ENCODE results near the gene RABL6.
"Not testable (repeated sequence)": the region's sequence is repeated elsewhere in the genome, so short reads cannot be mapped to it uniquely, and the experiment has no call there.

RABL6 gene

GRCh38 chr9:136791516-136792276 lies 16.1 kb upstream of the RABL6 start:
- peak overlapping the region; percentile 92 for H3K9ac ChIP-seq (ENCODE audit: low read depth, low read length)
- peak overlapping the region; percentile 100 for H3K4me2 ChIP-seq (ENCODE audit: low read length)
- H3K4me1 ChIP-seq (ENCODE audit: control insufficient read depth, insufficient read depth, low read length): peaks cover 12% of the 10 kb centered on the region
- H3K9me3 ChIP-seq (replicated peaks; ENCODE audit: low read length): no peaks in the 10 kb centered on the region
- H3K4me3 ChIP-seq (ENCODE audit: low read length): peak overlapping the region; percentile 99
- H3K27me3 ChIP-seq (ENCODE audit: control insufficient read depth, insufficient read depth, low read length): peaks cover 11% of the 10 kb centered on the region
- H3K36me3 ChIP-seq (ENCODE audit: insufficient read depth, low read length): no peaks in the 10 kb centered on the region

GRCh38 chr9:136792321-136793085 lies 15.2 kb upstream of the RABL6 start:
- Histone ChIP-seq H3K4me1 (ENCODE audit: control insufficient read depth, insufficient read depth, low read length) (peaks cover 12% of the 10 kb centered on the region), H3K4me3 (ENCODE audit: low read length) (peak overlapping the region; percentile 99), H3K27me3 (ENCODE audit: control insufficient read depth, insufficient read depth, low read length) (peaks cover 12% of the 10 kb centered on the region), H3K36me3 (ENCODE audit: insufficient read depth, low read length) (no peaks in the 10 kb centered on the region), H3K9me3 (replicated peaks; ENCODE audit: low read length) (no peaks in the 10 kb centered on the region), H3K9ac (ENCODE audit: low read depth, low read length) (peak overlapping the region; percentile 92), H3K4me2 (ENCODE audit: low read length) (peak overlapping the region; percentile 100)

GRCh38 chr9:136793086-136793946 lies 14.4 kb upstream of the RABL6 start:
- Histone ChIP-seq H3K4me3 (ENCODE audit: low read length) (no peak overlapping the region), H3K9ac (ENCODE audit: low read depth, low read length) (no peak overlapping the region), H3K36me3 (ENCODE audit: insufficient read depth, low read length) (no peaks in the 10 kb centered on the region), H3K4me2 (ENCODE audit: low read length) (no peak overlapping the region), H3K27me3 (ENCODE audit: control insufficient read depth, insufficient read depth, low read length) (peaks cover 15% of the 10 kb centered on the region), H3K9me3 (replicated peaks; ENCODE audit: low read length) (no peaks in the 10 kb centered on the region), H3K4me1 (ENCODE audit: control insufficient read depth, insufficient read depth, low read length) (peaks cover 12% of the 10 kb centered on the region)

GRCh38 chr9:136794281-136794999 lies 13.3 kb upstream of the RABL6 start:
- H3K27me3 ChIP-seq (ENCODE audit: control insufficient read depth, insufficient read depth, low read length): peaks cover 24% of the 10 kb centered on the region
- H3K4me1 ChIP-seq (ENCODE audit: control insufficient read depth, insufficient read depth, low read length): peaks cover 12% of the 10 kb centered on the region
- H3K36me3 ChIP-seq (ENCODE audit: insufficient read depth, low read length): no peaks in the 10 kb centered on the region
- no peak overlapping the region for H3K9ac ChIP-seq (ENCODE audit: low read depth, low read length)
- no peaks in the 10 kb centered on the region for H3K9me3 ChIP-seq (replicated peaks; ENCODE audit: low read length)
- no peak overlapping the region for H3K4me3 ChIP-seq (ENCODE audit: low read length)
- no peak overlapping the region for H3K4me2 ChIP-seq (ENCODE audit: low read length)

- H3K4me2 ChIP-seq (ENCODE audit: low read length): no peak overlapping the region
- no peaks in the 10 kb centered on the region for H3K36me3 ChIP-seq (ENCODE audit: insufficient read depth, low read length)
- no peak overlapping the region for H3K9ac ChIP-seq (ENCODE audit: low read depth, low read length)
- H3K27me3 ChIP-seq (ENCODE audit: control insufficient read depth, insufficient read depth, low read length): peaks cover 28% of the 10 kb centered on the region
- no peak overlapping the region for H3K4me3 ChIP-seq (ENCODE audit: low read length)
- peaks cover 17% of the 10 kb centered on the region for H3K4me1 ChIP-seq (ENCODE audit: control insufficient read depth, insufficient read depth, low read length)
- H3K9me3 ChIP-seq (replicated peaks; ENCODE audit: low read length): no peaks in the 10 kb centered on the region
Observed at GRCh38 chr9:136795000-136795348, 12.8 kb upstream of the RABL6 start.

- Histone ChIP-seq H3K4me2 (ENCODE audit: low read length) (no peak within 1 kb of the TSS), H3K36me3 (ENCODE audit: insufficient read depth, low read length) (no peaks in the 10 kb centered on the region), H3K4me3 (ENCODE audit: low read length) (no peak within 1 kb of the TSS), H3K27me3 (ENCODE audit: control insufficient read depth, insufficient read depth, low read length) (peaks cover 39% of the 10 kb centered on the region), H3K9me3 (replicated peaks; ENCODE audit: low read length) (no peaks in the 10 kb centered on the region), H3K9ac (ENCODE audit: low read depth, low read length) (no peak within 1 kb of the TSS), H3K4me1 (ENCODE audit: control insufficient read depth, insufficient read depth, low read length) (peaks cover 10% of the 10 kb centered on the region)
Observed at GRCh38 chr9:136796238-136796774, 11.4 kb upstream of the RABL6 start, which contains the start of gene CCDC183. CCDC183 (plus strand) TSS chr9:136796338; CDS start chr9:136796398, 60 bp downstream.

GRCh38 chr9:136796775-136797347 lies 10.9 kb upstream of the RABL6 start:
- H3K4me1 ChIP-seq (ENCODE audit: control insufficient read depth, insufficient read depth, low read length); H3K9me3 ChIP-seq (replicated peaks; ENCODE audit: low read length); H3K36me3 ChIP-seq (ENCODE audit: insufficient read depth, low read length); H3K4me3 ChIP-seq (ENCODE audit: low read length); H3K4me2 ChIP-seq (ENCODE audit: low read length); H3K9ac ChIP-seq (ENCODE audit: low read depth, low read length): not testable (repeated sequence)
- H3K27me3 ChIP-seq (ENCODE audit: control insufficient read depth, insufficient read depth, low read length): peaks cover 43% of the 10 kb centered on the region

- Histone ChIP-seq H3K4me1 (ENCODE audit: control insufficient read depth, insufficient read depth, low read length) (peaks cover 5% of the 10 kb centered on the region), H3K4me3 (ENCODE audit: low read length) (no peak overlapping the region), H3K9me3 (replicated peaks; ENCODE audit: low read length) (no peaks in the 10 kb centered on the region), H3K9ac (ENCODE audit: low read depth, low read length) (no peak overlapping the region), H3K36me3 (ENCODE audit: insufficient read depth, low read length) (no peaks in the 10 kb centered on the region), H3K4me2 (ENCODE audit: low read length) (no peak overlapping the region), H3K27me3 (ENCODE audit: control insufficient read depth, insufficient read depth, low read length) (peaks cover 50% of the 10 kb centered on the region)
Observed at GRCh38 chr9:136798708-136799078, 9.1 kb upstream of the RABL6 start.

GRCh38 chr9:136799079-136799853 lies 8.5 kb upstream of the RABL6 start:
- peaks cover 50% of the 10 kb centered on the region for H3K27me3 ChIP-seq (ENCODE audit: control insufficient read depth, insufficient read depth, low read length)
- H3K9ac ChIP-seq (ENCODE audit: low read depth, low read length): no peak overlapping the region
- no peak overlapping the region for H3K4me3 ChIP-seq (ENCODE audit: low read length)

More at GRCh38 chr9:136799079-136799853, 8.5 kb upstream of the RABL6 start:
- no peaks in the 10 kb centered on the region for H3K9me3 ChIP-seq (replicated peaks; ENCODE audit: low read length)
- no peaks in the 10 kb centered on the region for H3K36me3 ChIP-seq (ENCODE audit: insufficient read depth, low read length)
- H3K4me1 ChIP-seq (ENCODE audit: control insufficient read depth, insufficient read depth, low read length): peaks cover 5% of the 10 kb centered on the region
- peak overlapping the region; percentile 55 for H3K4me2 ChIP-seq (ENCODE audit: low read length)
